Measurements from ENCODE around the gene RAB28.
"Not testable (repeated sequence)": the region's sequence is repeated elsewhere in the genome, so short reads cannot be mapped to it uniquely, and the experiment has no call there.

The RAB28 gene

DNA sequence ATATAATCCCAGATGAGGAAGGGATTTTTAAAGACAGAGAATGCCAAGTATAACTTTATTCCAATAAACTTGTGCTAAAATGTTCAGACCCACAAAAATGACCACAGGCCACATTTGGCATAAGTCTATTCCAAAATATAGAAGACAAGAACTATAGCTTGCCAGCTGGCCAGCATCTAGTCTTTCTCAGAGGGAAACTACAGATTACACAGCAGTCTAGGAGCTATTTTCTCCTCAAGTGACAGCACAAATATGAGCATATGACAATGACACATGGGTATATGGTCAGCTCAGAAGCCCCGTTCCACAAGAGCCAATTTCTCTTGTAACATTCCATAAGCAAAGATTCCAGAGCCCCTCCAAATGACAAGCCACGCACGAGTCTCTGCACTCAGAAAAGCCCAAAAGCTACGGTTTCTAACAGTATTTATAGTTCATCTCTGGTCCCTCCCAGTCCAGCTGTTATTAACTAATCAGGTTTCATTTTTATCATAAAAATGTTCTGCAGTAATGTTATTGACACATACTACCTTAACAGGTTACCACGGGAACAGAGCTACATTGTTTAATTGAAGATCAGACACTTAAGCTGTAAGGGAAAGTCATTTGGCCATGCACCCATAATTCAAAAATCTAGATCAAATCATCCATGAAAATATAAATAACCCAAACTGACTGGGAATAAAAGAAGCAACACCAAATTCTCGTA, 70.3 kb downstream of the RAB28 start:
- H2AFZ ChIP-seq (ENCODE audit: low read depth, low read length), result no peak overlapping the region
- no peak overlapping the region for H2BK120ac ChIP-seq (ENCODE audit: low read depth, low read length)
- no peaks in the 10 kb centered on the region for H3K9me3 ChIP-seq (ENCODE audit: control insufficient read depth, low read length)
- no peak overlapping the region for H3K14ac ChIP-seq (ENCODE audit: low read length in 2 of 2)
- H3K23ac ChIP-seq (ENCODE audit: low read length in 2 of 2), result no peak overlapping the region
- no peak overlapping the region for H3K27ac ChIP-seq (ENCODE audit: low read length, poor library complexity, severe bottlenecking)
- no peak overlapping the region for H4K91ac ChIP-seq (ENCODE audit: low read length)
- peaks cover 23% of the 10 kb centered on the region for H3K79me1 ChIP-seq (replicated peaks; ENCODE audit: low read length, poor library complexity, severe bottlenecking)
- no peak overlapping the region for H3K18ac ChIP-seq (ENCODE audit: low read depth in 1 of 2, low read length in 2 of 2)
- no peaks in the 10 kb centered on the region for H3K4me1 ChIP-seq (ENCODE audit: control insufficient read depth, insufficient read depth, low read depth, low read length)
- 77% methylated on average over 4 of the region's 6 CpGs for WGBS
- H3K4me3 ChIP-seq (ENCODE audit: insufficient read depth in 1 of 2, low read depth in 1 of 2, low read length in 2 of 2), result no peak overlapping the region
- peak overlapping the region; percentile 9 for H3K9ac ChIP-seq (ENCODE audit: low read length)
- no peak overlapping the region for H4K8ac ChIP-seq (ENCODE audit: low read length)
- H3K27me3 ChIP-seq (ENCODE audit: control insufficient read depth in 1 of 2, insufficient read depth in 1 of 2, low read length in 2 of 2), result no peaks in the 10 kb centered on the region
- H2AK5ac ChIP-seq (ENCODE audit: low read length, severe bottlenecking), result no peak overlapping the region
- H3K36me3 ChIP-seq (ENCODE audit: control insufficient read depth in 1 of 2, insufficient read depth in 2 of 2, low read depth in 1 of 2, low read length in 2 of 2), result peaks cover 0 to 8% of the 10 kb centered on the region in 2 experiments
- H2BK5ac ChIP-seq (ENCODE audit: low read depth, low read length, poor library complexity, severe bottlenecking), result no peak overlapping the region
- no peak for DNase-seq
- no peak overlapping the region for H2BK15ac ChIP-seq (ENCODE audit: low read depth, poor library complexity, severe bottlenecking)
- no peak overlapping the region for H2BK12ac ChIP-seq (ENCODE audit: low read length in 2 of 2)
- no peak overlapping the region for H3K4ac ChIP-seq (ENCODE audit: low read depth in 1 of 2, low read length in 2 of 2)
- no peak overlapping the region for H3K4me2 ChIP-seq (ENCODE audit: low read length, poor library complexity, severe bottlenecking)

GRCh38 chr4:13411942-13412341, 72.2 kb downstream of the RAB28 start:
- no peak overlapping the region for H3K23ac ChIP-seq (ENCODE audit: low read length in 2 of 2)
- no peak overlapping the region for H2BK5ac ChIP-seq (ENCODE audit: low read depth, low read length, poor library complexity, severe bottlenecking)
- H4K8ac ChIP-seq (ENCODE audit: low read length), result no peak overlapping the region
- H3K9me3 ChIP-seq (ENCODE audit: control insufficient read depth, low read length), result no peaks in the 10 kb centered on the region
- H3K27me3 ChIP-seq (ENCODE audit: control insufficient read depth in 1 of 2, insufficient read depth in 1 of 2, low read length in 2 of 2), result no peaks in the 10 kb centered on the region
- H3K4me3 ChIP-seq (ENCODE audit: insufficient read depth in 1 of 2, low read depth in 1 of 2, low read length in 2 of 2), result no peak overlapping the region
- H2AFZ ChIP-seq (ENCODE audit: low read depth, low read length), result no peak overlapping the region
- no peak overlapping the region for H2BK15ac ChIP-seq (ENCODE audit: low read depth, poor library complexity, severe bottlenecking)
- no peak overlapping the region for H2AK5ac ChIP-seq (ENCODE audit: low read length, severe bottlenecking)
- H3K4me2 ChIP-seq (ENCODE audit: low read length, poor library complexity, severe bottlenecking), result no peak overlapping the region
- H2BK120ac ChIP-seq (ENCODE audit: low read depth, low read length), result no peak overlapping the region
- H3K36me3 ChIP-seq (ENCODE audit: control insufficient read depth in 1 of 2, insufficient read depth in 2 of 2, low read depth in 1 of 2, low read length in 2 of 2), result peaks cover 0 to 4% of the 10 kb centered on the region in 2 experiments
- WGBS, result no CpG with 5 or more reads among the region's 2 CpGs
- no peak overlapping the region for H3K14ac ChIP-seq (ENCODE audit: low read length in 2 of 2)
- H3K4me1 ChIP-seq (ENCODE audit: control insufficient read depth, insufficient read depth, low read depth, low read length), result no peaks in the 10 kb centered on the region
- no peak overlapping the region for H3K4ac ChIP-seq (ENCODE audit: low read depth in 1 of 2, low read length in 2 of 2)
- no peak overlapping the region for H4K91ac ChIP-seq (ENCODE audit: low read length)
- no peak overlapping the region for H2BK12ac ChIP-seq (ENCODE audit: low read length in 2 of 2)
- H3K79me1 ChIP-seq (replicated peaks; ENCODE audit: low read length, poor library complexity, severe bottlenecking), result peaks cover 17% of the 10 kb centered on the region
- no peak overlapping the region for H3K9ac ChIP-seq (ENCODE audit: low read length)
- no peak overlapping the region for H3K27ac ChIP-seq (ENCODE audit: low read length, poor library complexity, severe bottlenecking)
- no peak for DNase-seq
- no peak overlapping the region for H3K18ac ChIP-seq (ENCODE audit: low read depth in 1 of 2, low read length in 2 of 2)

- H3K4me1 ChIP-seq (ENCODE audit: control insufficient read depth, insufficient read depth, low read depth, low read length), result no peaks in the 10 kb centered on the region
- H3K4me3 ChIP-seq (ENCODE audit: insufficient read depth in 1 of 2, low read depth in 1 of 2, low read length in 2 of 2), result no peak overlapping the region
- H3K23ac ChIP-seq (ENCODE audit: low read length in 2 of 2), result no peak overlapping the region
- no peak overlapping the region for H2AK5ac ChIP-seq (ENCODE audit: low read length, severe bottlenecking)
- H2BK12ac ChIP-seq (ENCODE audit: low read length in 2 of 2), result no peak overlapping the region
- no peak for DNase-seq
- H3K4ac ChIP-seq (ENCODE audit: low read depth in 1 of 2, low read length in 2 of 2), result no peak overlapping the region
- no peak overlapping the region for H4K8ac ChIP-seq (ENCODE audit: low read length)
- WGBS, result no CpG with 5 or more reads among the region's 2 CpGs
- no peak overlapping the region for H4K91ac ChIP-seq (ENCODE audit: low read length)
- no peak overlapping the region for H2AFZ ChIP-seq (ENCODE audit: low read depth, low read length)
- no peak overlapping the region for H3K27ac ChIP-seq (ENCODE audit: low read length, poor library complexity, severe bottlenecking)
- no peak overlapping the region for H3K4me2 ChIP-seq (ENCODE audit: low read length, poor library complexity, severe bottlenecking)
- H3K18ac ChIP-seq (ENCODE audit: low read depth in 1 of 2, low read length in 2 of 2), result no peak overlapping the region
- no peak overlapping the region for H2BK5ac ChIP-seq (ENCODE audit: low read depth, low read length, poor library complexity, severe bottlenecking)
- H2BK120ac ChIP-seq (ENCODE audit: low read depth, low read length), result no peak overlapping the region
- H3K9ac ChIP-seq (ENCODE audit: low read length), result no peak overlapping the region
- H2BK15ac ChIP-seq (ENCODE audit: low read depth, poor library complexity, severe bottlenecking), result no peak overlapping the region
- no peaks in the 10 kb centered on the region for H3K27me3 ChIP-seq (ENCODE audit: control insufficient read depth in 1 of 2, insufficient read depth in 1 of 2, low read length in 2 of 2)
- H3K79me1 ChIP-seq (replicated peaks; ENCODE audit: low read length, poor library complexity, severe bottlenecking), result peaks cover 9% of the 10 kb centered on the region
- no peak overlapping the region for H3K14ac ChIP-seq (ENCODE audit: low read length in 2 of 2)
- no peaks in the 10 kb centered on the region for H3K9me3 ChIP-seq (ENCODE audit: control insufficient read depth, low read length)
- H3K36me3 ChIP-seq (ENCODE audit: control insufficient read depth in 1 of 2, insufficient read depth in 2 of 2, low read depth in 1 of 2, low read length in 2 of 2), result no peaks in the 10 kb centered on the region
Observed at GRCh38 chr4:13409324-13409723, 74.8 kb downstream of the RAB28 start.

DNA sequence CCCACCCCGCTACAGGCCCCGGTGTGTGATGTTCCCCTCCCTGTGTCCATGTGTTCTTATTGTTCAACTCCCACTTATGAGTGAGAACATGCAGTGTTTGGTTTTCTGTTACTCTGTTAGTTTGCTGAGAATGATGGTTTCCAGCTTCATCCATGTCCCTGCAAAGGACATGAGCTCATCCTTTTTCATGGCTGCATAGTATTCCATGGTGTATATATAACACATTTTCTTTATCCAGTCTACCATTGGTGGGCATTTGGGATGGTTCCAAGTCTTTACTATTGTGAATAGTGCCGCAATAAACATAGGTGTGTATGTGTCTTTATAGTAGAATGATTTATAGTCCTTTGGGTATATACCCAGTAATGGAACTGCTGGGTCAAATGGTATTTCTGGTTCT, 78.0 kb downstream of the RAB28 start:
- not testable (repeated sequence) for H2BK5ac ChIP-seq (ENCODE audit: low read depth, low read length, poor library complexity, severe bottlenecking); H3K4me3 ChIP-seq (ENCODE audit: insufficient read depth in 1 of 2, low read depth in 1 of 2, low read length in 2 of 2); H2BK12ac ChIP-seq (ENCODE audit: low read length in 2 of 2); H2AK5ac ChIP-seq (ENCODE audit: low read length, severe bottlenecking); H4K91ac ChIP-seq (ENCODE audit: low read length); H3K36me3 ChIP-seq (ENCODE audit: control insufficient read depth in 1 of 2, insufficient read depth in 2 of 2, low read depth in 1 of 2, low read length in 2 of 2); H3K4me2 ChIP-seq (ENCODE audit: low read length, poor library complexity, severe bottlenecking); H3K9ac ChIP-seq (ENCODE audit: low read length); H3K18ac ChIP-seq (ENCODE audit: low read depth in 1 of 2, low read length in 2 of 2); H2BK15ac ChIP-seq (ENCODE audit: low read depth, poor library complexity, severe bottlenecking); H3K14ac ChIP-seq (ENCODE audit: low read length in 2 of 2); H3K27me3 ChIP-seq (ENCODE audit: control insufficient read depth in 1 of 2, insufficient read depth in 1 of 2, low read length in 2 of 2); H2AFZ ChIP-seq (ENCODE audit: low read depth, low read length); H2BK120ac ChIP-seq (ENCODE audit: low read depth, low read length); H3K4ac ChIP-seq (ENCODE audit: low read depth in 1 of 2, low read length in 2 of 2); H3K9me3 ChIP-seq (ENCODE audit: control insufficient read depth, low read length); H4K8ac ChIP-seq (ENCODE audit: low read length); H3K4me1 ChIP-seq (ENCODE audit: control insufficient read depth, insufficient read depth, low read depth, low read length); H3K23ac ChIP-seq (ENCODE audit: low read length in 2 of 2); DNase-seq; H3K79me1 ChIP-seq (replicated peaks; ENCODE audit: low read length, poor library complexity, severe bottlenecking); H3K27ac ChIP-seq (ENCODE audit: low read length, poor library complexity, severe bottlenecking)
- 90% methylated on average over 2 of the region's 3 CpGs for WGBS
